Measurements from ENCODE around the gene PAQR7. TPM values are rescaled to one million over a fixed set of nuclear protein-coding genes. Genes with fewer than 3 reads are reported as not detected.

The PAQR7 gene
- total RNA-seq, 1 experiment from 2014 or later = 3.2 TPM

GRCh38 chr1:25903986-25904385, 28.5 kb upstream of the PAQR7 start:
- DNase-seq (ENCODE audit: low spot score) = no peak

- no peak for DNase-seq (ENCODE audit: low spot score)
Observed at GRCh38 chr1:25902462-25902861, 27.0 kb upstream of the PAQR7 start.

- DNase-seq (ENCODE audit: low spot score) = no peak
Observed at GRCh38 chr1:25900219-25900618, 24.7 kb upstream of the PAQR7 start.

GRCh38 chr1:25899792-25900191, 24.3 kb upstream of the PAQR7 start:
- DNase-seq (ENCODE audit: low spot score) = no peak

GRCh38 chr1:25898223-25899015, 22.9 kb upstream of the PAQR7 start:
- DNase-seq (ENCODE audit: low spot score) = no peak

GRCh38 chr1:25897754-25898153, 22.2 kb upstream of the PAQR7 start:
- no peak for DNase-seq (ENCODE audit: low spot score)

- no peak for DNase-seq (ENCODE audit: low spot score)
Observed at GRCh38 chr1:25896266-25896665, 20.8 kb upstream of the PAQR7 start.

- DNase-seq (ENCODE audit: low spot score) = peak; percentile 84
Observed at GRCh38 chr1:25895365-25895990, 20.0 kb upstream of the PAQR7 start.

- no peak for DNase-seq (ENCODE audit: low spot score)
Observed at GRCh38 chr1:25893116-25893515, 17.6 kb upstream of the PAQR7 start.

GRCh38 chr1:25891606-25892005, 16.1 kb upstream of the PAQR7 start:
- no peak for DNase-seq (ENCODE audit: low spot score)

- DNase-seq (ENCODE audit: low spot score) = peak; percentile 49
Observed at GRCh38 chr1:25890239-25891034, 14.9 kb upstream of the PAQR7 start.

GRCh38 chr1:25889470-25889869, 14.0 kb upstream of the PAQR7 start:
- no peak for DNase-seq (ENCODE audit: low spot score)

- DNase-seq (ENCODE audit: low spot score) = no peak
Observed at GRCh38 chr1:25888426-25888987, 13.0 kb upstream of the PAQR7 start.

- no peak for DNase-seq (ENCODE audit: low spot score)
Observed at GRCh38 chr1:25885602-25886001, 10.1 kb upstream of the PAQR7 start.

GRCh38 chr1:25881266-25881665, 5.8 kb upstream of the PAQR7 start:
- DNase-seq (ENCODE audit: low spot score) = no peak

- no peak for DNase-seq (ENCODE audit: low spot score)
Observed at GRCh38 chr1:25880518-25880917, 5.0 kb upstream of the PAQR7 start.

GRCh38 chr1:25879675-25880074, 4.2 kb upstream of the PAQR7 start:
- no peak for DNase-seq (ENCODE audit: low spot score)

GRCh38 chr1:25878690-25879089, 3.2 kb upstream of the PAQR7 start:
- DNase-seq (ENCODE audit: low spot score) = no peak

- no peak for DNase-seq (ENCODE audit: low spot score)
Observed at GRCh38 chr1:25877155-25877554, 1.6 kb upstream of the PAQR7 start.

- DNase-seq (ENCODE audit: low spot score) = no peak
Observed at GRCh38 chr1:25876693-25877077, 1.2 kb upstream of the PAQR7 start.

- no peak for DNase-seq (ENCODE audit: low spot score)
Observed at GRCh38 chr1:25875856-25876692, 566 bp upstream of the PAQR7 start.
